IPS-15b (cell line): ENCODE results near the gene EFCAB12.

ENCODE experiments used
- H3K27me3 ChIP-seq: one replicate; pipeline ENCODE4 v1.6.1; 2013; ENCODE audit warnings: low read length; ENCODE audit not compliant: control insufficient read depth, insufficient read depth
- H3K36me3 ChIP-seq: one replicate; pipeline ENCODE4 v1.6.1; 2013; ENCODE audit warnings: low read length; ENCODE audit not compliant: control insufficient read depth, insufficient read depth
- H3K4me1 ChIP-seq: one replicate; pipeline ENCODE4 v1.6.1; 2013; ENCODE audit warnings: mild to moderate bottlenecking, low read length; ENCODE audit not compliant: control insufficient read depth, insufficient read depth
- H3K4me3 ChIP-seq: one replicate; pipeline ENCODE4 v1.5.1; 2013; ENCODE audit warnings: low read depth, low read length
- H3K9ac ChIP-seq: one replicate; pipeline ENCODE4 v1.6.1; 2013; ENCODE audit warnings: low read depth, mild to moderate bottlenecking, low read length
- H3K9me3 ChIP-seq: one replicate; pipeline ENCODE4 v1.6.1; 2013; ENCODE audit warnings: mild to moderate bottlenecking, low read length; ENCODE audit not compliant: control insufficient read depth, insufficient read depth

Gene EFCAB12

DNA sequence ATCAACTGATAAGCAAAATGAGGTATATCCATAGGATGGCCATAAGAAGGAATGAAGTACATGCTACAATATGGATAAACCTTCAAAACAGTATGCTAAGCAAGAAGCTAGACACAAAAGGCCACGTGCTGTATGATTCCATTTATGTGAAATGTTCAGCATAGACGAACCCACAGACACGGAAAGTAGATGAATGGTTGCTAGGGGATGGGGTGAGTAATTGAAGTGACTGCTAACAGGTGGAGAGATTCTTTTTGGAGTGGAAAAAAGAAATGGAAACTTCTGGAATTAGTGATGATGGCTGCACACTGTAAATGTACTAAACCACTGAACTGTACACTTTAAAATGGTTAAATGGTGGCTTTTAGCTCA is 630 bp upstream of the EFCAB12 start:
- Histone ChIP-seq H3K9me3 (no peaks in the 10 kb centered on the region), H3K27me3 (peaks cover 13% of the 10 kb centered on the region), H3K9ac (peak overlapping the region; percentile 66), H3K4me3 (peak overlapping the region; percentile 24), H3K4me1 (peaks cover 26% of the 10 kb centered on the region), H3K36me3 (peaks cover 21% of the 10 kb centered on the region)

DNA sequence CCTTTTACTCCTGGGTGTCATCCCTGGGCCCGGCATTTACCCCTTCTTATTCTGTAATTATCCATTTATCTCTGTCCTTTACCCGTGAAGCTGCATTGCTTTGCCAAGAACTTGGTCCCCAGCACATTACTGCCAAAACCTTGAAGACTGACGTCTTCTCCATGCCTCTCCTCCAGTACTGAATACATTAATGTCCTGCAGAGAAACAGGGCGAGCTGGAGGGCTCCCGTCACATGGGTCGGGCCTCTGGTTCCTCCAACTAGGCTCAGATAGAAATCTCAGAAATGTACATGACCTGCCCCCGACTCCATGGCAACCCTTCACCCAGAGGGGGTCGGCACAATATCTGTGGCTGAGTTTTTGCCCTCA is 445 bp downstream of the EFCAB12 start:
- Histone ChIP-seq H3K9ac (no peak overlapping the region), H3K36me3 (peaks cover 13% of the 10 kb centered on the region), H3K9me3 (no peaks in the 10 kb centered on the region), H3K4me1 (peaks cover 26% of the 10 kb centered on the region), H3K4me3 (peak overlapping the region; percentile 90), H3K27me3 (peaks cover 13% of the 10 kb centered on the region)

DNA sequence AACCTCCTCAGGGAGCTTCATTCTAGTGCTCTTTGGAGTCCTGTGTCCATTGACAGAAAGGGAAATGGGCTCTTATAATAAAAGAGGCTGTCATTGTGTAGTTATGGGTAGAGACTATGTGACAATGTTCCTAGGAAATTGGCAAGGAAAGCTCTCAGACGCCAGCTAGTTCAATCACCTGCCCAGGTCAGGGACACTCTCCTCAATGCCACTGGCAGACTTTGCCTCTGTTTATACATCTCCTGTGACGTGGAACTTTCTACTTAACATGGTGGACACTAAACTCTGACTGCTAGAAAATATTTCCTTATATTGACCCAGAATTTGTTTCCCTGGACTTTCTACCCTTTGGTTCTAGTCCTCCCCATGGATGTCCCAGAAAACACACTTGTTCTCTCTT is 2.8 kb downstream of the EFCAB12 start:
- Histone ChIP-seq H3K4me3 (no peak overlapping the region), H3K27me3 (peaks cover 17% of the 10 kb centered on the region)

DNA sequence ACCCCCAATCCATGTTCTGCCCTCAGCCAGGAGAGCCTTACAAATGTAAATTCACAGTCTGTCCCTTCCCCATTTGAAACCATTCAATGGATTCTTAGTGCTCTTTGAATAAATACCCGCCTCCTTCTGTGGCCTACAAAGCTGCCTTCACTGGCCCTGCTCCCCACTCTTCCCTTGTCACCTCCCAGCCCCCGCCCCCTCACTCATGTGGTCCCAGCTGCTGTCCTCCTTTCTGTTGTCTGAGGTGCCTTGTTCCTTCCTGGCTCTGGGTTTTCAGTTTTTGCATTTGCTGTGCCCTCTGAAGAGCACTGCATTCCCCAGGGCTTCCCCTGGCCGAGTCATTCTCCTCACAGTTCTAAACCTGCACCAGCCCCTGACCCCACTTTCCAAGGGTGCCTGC is 3.2 kb downstream of the EFCAB12 start:
- Histone ChIP-seq H3K4me3 (no peak overlapping the region), H3K9me3 (no peaks in the 10 kb centered on the region), H3K27me3 (peaks cover 20% of the 10 kb centered on the region), H3K36me3 (no peaks in the 10 kb centered on the region), H3K4me1 (peaks cover 26% of the 10 kb centered on the region), H3K9ac (no peak overlapping the region)

More for the DNA sequence above, 2.8 kb downstream of the EFCAB12 start:
- Histone ChIP-seq H3K9ac (no peak overlapping the region), H3K9me3 (no peaks in the 10 kb centered on the region), H3K4me1 (peaks cover 26% of the 10 kb centered on the region), H3K36me3 (no peaks in the 10 kb centered on the region)

DNA sequence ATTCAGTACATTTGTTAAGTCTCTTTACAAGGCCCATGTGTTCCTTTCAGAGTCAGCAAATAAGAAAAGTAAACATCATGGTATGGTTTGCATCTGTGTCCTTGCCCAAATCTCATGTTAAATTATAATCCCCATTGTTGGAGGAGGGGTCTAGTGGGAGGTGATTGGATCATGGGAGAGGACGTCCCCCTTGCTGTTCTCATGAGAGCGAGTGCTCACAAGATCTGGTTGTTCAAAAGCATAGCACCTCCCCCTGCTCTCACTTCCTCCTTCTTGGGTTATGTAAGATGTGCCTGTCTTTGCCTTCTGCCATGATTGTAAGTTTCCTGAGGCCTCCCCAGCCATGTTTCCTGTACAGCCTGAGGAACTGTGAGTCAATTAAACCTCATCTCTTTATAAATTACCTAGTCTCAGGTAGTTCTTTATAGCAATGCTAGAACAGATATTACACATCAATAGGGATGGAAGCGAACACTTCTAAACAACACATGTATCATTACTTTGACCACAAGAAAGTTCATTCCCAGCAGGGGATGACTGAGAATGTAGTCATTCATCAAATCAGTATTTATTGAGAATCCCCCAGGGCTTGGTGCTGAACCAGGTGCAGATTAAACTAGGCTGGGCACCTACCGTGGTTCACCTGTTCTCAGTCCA is 4.1 kb downstream of the EFCAB12 start:
- peaks cover 20% of the 10 kb centered on the region for H3K4me1 ChIP-seq
- H3K4me3 ChIP-seq = no peak overlapping the region
- H3K27me3 ChIP-seq = peaks cover 21% of the 10 kb centered on the region
- no peaks in the 10 kb centered on the region for H3K36me3 ChIP-seq
- H3K9ac ChIP-seq = no peak overlapping the region
- no peaks in the 10 kb centered on the region for H3K9me3 ChIP-seq

DNA sequence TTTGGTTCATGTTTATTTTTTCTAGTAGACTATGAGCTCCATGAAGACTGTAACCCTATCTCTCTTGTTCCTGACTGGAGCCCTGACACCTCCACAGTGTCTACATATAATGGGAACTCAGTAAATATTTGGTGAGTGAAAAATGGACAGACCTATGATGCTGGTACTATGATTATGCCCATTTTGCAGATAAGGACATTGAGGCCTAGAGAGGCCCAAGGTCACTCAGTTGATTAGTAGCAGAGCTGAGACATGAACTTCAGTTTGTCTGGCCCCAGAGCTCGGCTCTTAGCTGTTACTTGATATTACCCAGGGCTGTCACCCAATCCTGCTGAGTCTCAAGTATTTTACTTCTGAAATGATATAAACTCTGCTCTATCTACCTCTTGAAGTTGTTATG is 5.5 kb downstream of the EFCAB12 start:
- Histone ChIP-seq H3K4me3 (no peak overlapping the region), H3K36me3 (peaks cover 2% of the 10 kb centered on the region), H3K9me3 (no peaks in the 10 kb centered on the region), H3K27me3 (peaks cover 16% of the 10 kb centered on the region), H3K4me1 (peaks cover 12% of the 10 kb centered on the region), H3K9ac (no peak overlapping the region)

DNA sequence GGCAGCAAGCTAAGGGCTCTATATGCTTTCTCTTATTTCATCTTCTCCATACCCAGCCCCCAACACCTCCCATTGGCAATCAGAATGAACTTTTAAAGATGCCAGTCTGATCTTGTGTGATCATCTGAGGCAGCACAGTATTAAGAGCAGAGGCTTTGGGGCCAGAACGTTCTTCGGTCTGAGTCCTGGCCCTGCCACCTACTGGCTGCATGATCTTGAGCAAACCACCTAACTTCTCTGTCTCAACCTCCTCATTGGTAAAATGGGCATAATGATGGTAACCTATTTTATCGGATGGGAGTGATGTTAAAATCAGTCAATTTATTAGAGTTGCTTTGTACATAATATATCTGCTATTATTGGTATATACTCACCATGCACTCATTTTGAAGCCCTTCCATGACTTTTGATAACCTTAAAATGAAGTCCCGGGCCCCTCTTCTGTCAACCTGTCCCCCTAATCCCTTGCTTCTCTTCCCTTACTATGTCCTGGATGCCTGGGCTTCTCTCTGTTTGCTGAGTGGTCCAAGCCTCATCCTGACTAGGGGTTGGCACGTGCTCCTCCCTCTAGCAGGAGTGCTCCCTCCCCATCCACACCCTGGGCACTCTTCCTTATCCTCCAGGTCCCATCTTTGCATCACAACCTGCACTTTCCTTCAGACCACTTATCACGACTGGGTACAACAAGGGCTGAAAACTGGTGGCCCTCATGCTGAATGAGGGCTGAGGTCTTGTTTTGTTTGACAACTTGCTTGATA is 6.3 kb downstream of the EFCAB12 start:
- Histone ChIP-seq H3K36me3 (peaks cover 2% of the 10 kb centered on the region), H3K4me1 (peaks cover 10% of the 10 kb centered on the region), H3K9me3 (no peaks in the 10 kb centered on the region), H3K9ac (no peak overlapping the region), H3K27me3 (peaks cover 10% of the 10 kb centered on the region), H3K4me3 (no peak overlapping the region)

DNA sequence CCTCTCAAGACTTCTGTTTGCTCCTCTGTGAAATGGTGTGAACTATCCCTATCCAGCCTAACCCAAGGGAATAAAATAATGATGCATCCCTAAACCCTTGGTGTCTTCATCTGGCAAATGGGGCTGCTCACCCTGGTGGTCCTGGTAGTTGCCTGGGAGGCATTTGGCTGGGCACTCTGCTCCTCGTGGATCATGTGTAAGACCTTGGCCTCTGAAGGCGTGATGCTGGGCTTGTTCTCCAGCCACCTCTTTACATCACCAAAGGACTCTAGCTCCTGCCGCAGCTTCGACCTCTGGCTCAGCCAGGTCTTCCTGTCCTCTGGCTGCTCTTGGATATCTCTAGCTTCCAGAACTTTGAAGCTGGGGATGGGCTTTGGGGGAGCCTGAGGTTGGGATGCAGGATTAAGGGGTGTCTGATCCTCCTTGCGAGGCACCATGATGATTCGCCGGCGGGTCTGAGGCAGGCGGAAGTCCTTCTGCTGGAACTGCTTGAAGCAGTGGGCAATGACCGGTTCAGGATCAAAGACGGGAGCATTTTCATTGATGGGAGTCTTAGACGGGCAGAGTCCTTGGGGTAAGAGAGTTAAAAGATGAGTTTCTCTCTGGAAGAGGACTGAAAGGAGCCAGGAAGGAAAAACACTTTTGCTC is 7.1 kb downstream of the EFCAB12 start:
- H3K4me3 ChIP-seq = no peak overlapping the region
- peaks cover 10% of the 10 kb centered on the region for H3K4me1 ChIP-seq
- no peak overlapping the region for H3K9ac ChIP-seq
- H3K27me3 ChIP-seq = peaks cover 9% of the 10 kb centered on the region
- peaks cover 2% of the 10 kb centered on the region for H3K36me3 ChIP-seq
- no peaks in the 10 kb centered on the region for H3K9me3 ChIP-seq

DNA sequence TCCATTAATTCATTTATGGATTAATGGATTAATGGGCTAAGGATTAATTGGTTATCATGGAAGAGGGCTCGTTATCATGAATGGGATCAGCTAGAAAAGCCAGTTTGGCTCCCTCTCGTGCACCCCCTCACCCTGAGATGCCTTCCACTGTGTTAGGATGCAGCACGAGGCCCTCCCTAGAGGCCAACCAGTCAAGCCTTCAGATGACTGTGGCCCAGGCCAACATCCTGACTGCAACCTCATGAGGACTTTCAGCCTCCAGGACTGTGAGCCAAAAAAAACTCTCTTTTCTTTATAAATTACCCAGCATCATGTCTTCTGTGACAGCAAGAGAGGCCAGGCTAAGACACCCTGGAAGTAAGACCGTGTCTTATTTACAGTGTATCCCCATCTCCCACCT is 9.0 kb downstream of the EFCAB12 start:
- no peak overlapping the region for H3K9ac ChIP-seq
- no peaks in the 10 kb centered on the region for H3K9me3 ChIP-seq
- H3K27me3 ChIP-seq = peaks cover 11% of the 10 kb centered on the region
- H3K36me3 ChIP-seq = peaks cover 2% of the 10 kb centered on the region
- H3K4me1 ChIP-seq = no peaks in the 10 kb centered on the region
- H3K4me3 ChIP-seq = no peak overlapping the region

DNA sequence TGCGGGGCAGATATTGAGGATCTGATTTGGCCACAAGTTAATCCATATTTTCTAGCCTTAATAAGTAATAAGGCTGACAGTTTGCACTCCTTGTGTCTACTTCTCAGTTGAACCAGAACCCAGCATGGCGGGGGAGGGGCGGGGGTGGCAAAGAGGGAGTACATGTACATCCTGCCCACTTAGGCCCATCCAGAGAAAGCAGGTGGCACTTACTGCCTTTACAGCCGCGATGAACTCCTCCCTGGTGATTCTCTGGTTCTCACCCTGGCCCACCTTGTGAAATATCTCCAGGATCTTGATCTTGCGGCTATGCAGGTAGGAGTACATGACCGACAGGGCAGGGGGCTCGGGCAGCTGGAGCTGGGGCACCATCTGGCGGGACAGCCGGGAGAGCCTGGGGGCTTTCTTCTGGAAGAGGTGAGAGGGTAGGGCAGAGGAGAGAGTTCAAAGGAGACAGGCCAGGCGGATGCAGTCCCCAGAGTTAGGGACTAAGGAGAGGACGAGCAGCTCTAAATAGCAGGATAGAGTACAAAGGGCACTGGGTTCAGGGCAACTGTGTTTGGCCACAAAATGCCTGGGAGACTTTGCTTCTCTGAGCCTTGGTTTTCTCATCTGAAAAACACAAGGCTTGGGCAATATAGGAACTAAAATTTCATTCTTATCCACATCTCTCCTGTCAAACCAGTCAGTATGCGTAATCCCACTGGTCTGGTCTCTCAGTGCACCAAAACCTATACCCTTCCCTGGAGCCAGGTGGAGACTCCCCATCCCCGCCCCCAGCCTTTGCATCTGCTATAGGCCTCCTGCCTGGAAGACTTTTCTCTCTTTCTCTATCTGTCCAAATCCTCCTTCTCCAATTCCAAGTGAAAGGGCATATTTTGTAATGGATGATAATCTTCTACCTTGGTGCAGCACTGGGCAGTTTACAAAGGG is 10.1 kb downstream of the EFCAB12 start:
- Histone ChIP-seq H3K4me1 (no peaks in the 10 kb centered on the region), H3K4me3 (no peak overlapping the region), H3K9me3 (no peaks in the 10 kb centered on the region)

DNA sequence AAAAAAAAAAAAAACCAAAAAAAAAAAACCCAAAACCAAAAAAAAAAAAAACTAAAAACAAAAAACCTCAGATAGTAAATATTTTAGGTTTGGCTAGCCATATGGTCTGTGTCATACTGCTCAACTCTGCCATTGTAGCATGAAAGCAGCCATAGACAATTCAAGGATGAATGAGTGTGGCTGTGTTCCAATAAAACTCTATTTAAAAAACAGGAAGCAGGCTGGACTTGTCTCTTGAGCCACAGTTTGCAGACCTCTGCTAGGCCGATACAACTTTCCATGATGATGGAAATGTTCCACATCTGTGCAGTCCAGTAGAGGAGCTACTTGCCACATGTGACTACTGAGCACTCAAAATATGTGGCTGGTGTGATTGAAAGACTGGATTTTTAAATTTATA is 11.1 kb downstream of the EFCAB12 start:
- no peaks in the 10 kb centered on the region for H3K4me1 ChIP-seq
- H3K9ac ChIP-seq = no peak overlapping the region
- no peak overlapping the region for H3K4me3 ChIP-seq
- H3K36me3 ChIP-seq = peaks cover 2% of the 10 kb centered on the region
- H3K9me3 ChIP-seq = no peaks in the 10 kb centered on the region
- peaks cover 11% of the 10 kb centered on the region for H3K27me3 ChIP-seq

More for the DNA sequence above, 10.1 kb downstream of the EFCAB12 start:
- H3K27me3 ChIP-seq = peaks cover 11% of the 10 kb centered on the region
- H3K36me3 ChIP-seq = peaks cover 2% of the 10 kb centered on the region
- no peak overlapping the region for H3K9ac ChIP-seq
